Mucosa of stomach (tissue), 1 donor: ENCODE data around the gene LAYN.

Experiments used
- H3K27me3 ChIP-seq: one replicate; pipeline ENCODE4 v1.7.0; 2013; ENCODE audit warnings: mild to moderate bottlenecking, low read length; ENCODE audit not compliant: control insufficient read depth, insufficient read depth
- H3K36me3 ChIP-seq: one replicate; pipeline ENCODE4 v1.7.0; 2013; ENCODE audit warnings: low read length; ENCODE audit not compliant: control insufficient read depth, insufficient read depth
- H3K4me1 ChIP-seq: one replicate; pipeline ENCODE4 v1.7.0; 2013; ENCODE audit warnings: mild to moderate bottlenecking, low read length; ENCODE audit not compliant: control insufficient read depth, insufficient read depth
- H3K4me3 ChIP-seq: one replicate; pipeline ENCODE4 v1.7.0; 2013; ENCODE audit warnings: low read length
- H3K9ac ChIP-seq: one replicate; pipeline ENCODE4 v1.7.0; 2013; ENCODE audit warnings: mild to moderate bottlenecking, low read length, moderate library complexity
- H3K9me3 ChIP-seq: one replicate; pipeline ENCODE4 v1.7.0; 2013; ENCODE audit warnings: mild to moderate bottlenecking, low read length, moderate library complexity; ENCODE audit not compliant: control insufficient read depth
- donor health status: Pancreatic carcinoma.

Gene LAYN

GRCh38 chr11:111535281-111535680, 5.2 kb upstream of the LAYN start:
- H3K4me1 ChIP-seq, result peaks cover 8% of the 10 kb centered on the region
- H3K36me3 ChIP-seq, result no peaks in the 10 kb centered on the region
- no peak overlapping the region for H3K9ac ChIP-seq
- no peak overlapping the region for H3K4me3 ChIP-seq
- no peaks in the 10 kb centered on the region for H3K9me3 ChIP-seq
- H3K27me3 ChIP-seq, result peaks cover 20% of the 10 kb centered on the region

- H3K36me3 ChIP-seq, result no peaks in the 10 kb centered on the region
- peaks cover 34% of the 10 kb centered on the region for H3K27me3 ChIP-seq
- no peaks in the 10 kb centered on the region for H3K9me3 ChIP-seq
- peaks cover 17% of the 10 kb centered on the region for H3K4me1 ChIP-seq
- H3K9ac ChIP-seq, result no peak overlapping the region
- no peak overlapping the region for H3K4me3 ChIP-seq
Observed at GRCh38 chr11:111537336-111537860, 3.1 kb upstream of the LAYN start.

- Histone ChIP-seq H3K4me3 (no peak overlapping the region), H3K36me3 (no peaks in the 10 kb centered on the region), H3K4me1 (peaks cover 17% of the 10 kb centered on the region), H3K9me3 (no peaks in the 10 kb centered on the region), H3K27me3 (peaks cover 38% of the 10 kb centered on the region), H3K9ac (no peak overlapping the region)
Observed at GRCh38 chr11:111538407-111539114, 2.0 kb upstream of the LAYN start.

GRCh38 chr11:111539426-111540113, 950 bp upstream of the LAYN start:
- H3K4me3 ChIP-seq, result no peak overlapping the region
- H3K9me3 ChIP-seq, result no peaks in the 10 kb centered on the region
- H3K27me3 ChIP-seq, result peaks cover 41% of the 10 kb centered on the region
- H3K9ac ChIP-seq, result no peak overlapping the region
- H3K36me3 ChIP-seq, result no peaks in the 10 kb centered on the region
- H3K4me1 ChIP-seq, result peaks cover 17% of the 10 kb centered on the region

GRCh38 chr11:111540937-111541253, 375 bp downstream of the LAYN start:
- peak overlapping the region; percentile 23 for H3K9ac ChIP-seq
- peaks cover 41% of the 10 kb centered on the region for H3K27me3 ChIP-seq
- no peak overlapping the region for H3K4me3 ChIP-seq
- no peaks in the 10 kb centered on the region for H3K36me3 ChIP-seq
- H3K9me3 ChIP-seq, result no peaks in the 10 kb centered on the region
- peaks cover 17% of the 10 kb centered on the region for H3K4me1 ChIP-seq

GRCh38 chr11:111541254-111542061, 938 bp downstream of the LAYN start:
- Histone ChIP-seq H3K27me3 (peaks cover 41% of the 10 kb centered on the region), H3K4me1 (peaks cover 17% of the 10 kb centered on the region), H3K4me3 (no peak overlapping the region), H3K9ac (peak overlapping the region; percentile 23), H3K36me3 (no peaks in the 10 kb centered on the region), H3K9me3 (no peaks in the 10 kb centered on the region)

- peaks cover 17% of the 10 kb centered on the region for H3K4me1 ChIP-seq
- H3K9ac ChIP-seq, result no peak overlapping the region
- no peaks in the 10 kb centered on the region for H3K36me3 ChIP-seq
- no peaks in the 10 kb centered on the region for H3K9me3 ChIP-seq
- no peak overlapping the region for H3K4me3 ChIP-seq
- peaks cover 41% of the 10 kb centered on the region for H3K27me3 ChIP-seq
Observed at GRCh38 chr11:111542606-111543275, 2.2 kb downstream of the LAYN start.

GRCh38 chr11:111548525-111548924, 8.0 kb downstream of the LAYN start:
- H3K36me3 ChIP-seq, result no peaks in the 10 kb centered on the region
- no peak overlapping the region for H3K9ac ChIP-seq
- H3K9me3 ChIP-seq, result no peaks in the 10 kb centered on the region
- H3K27me3 ChIP-seq, result peaks cover 3% of the 10 kb centered on the region
- no peak overlapping the region for H3K4me3 ChIP-seq
- no peaks in the 10 kb centered on the region for H3K4me1 ChIP-seq

GRCh38 chr11:111549196-111549868, 8.8 kb downstream of the LAYN start:
- peaks cover 1% of the 10 kb centered on the region for H3K27me3 ChIP-seq
- H3K9ac ChIP-seq, result no peak overlapping the region
- H3K4me3 ChIP-seq, result no peak overlapping the region
- H3K4me1 ChIP-seq, result no peaks in the 10 kb centered on the region
- H3K9me3 ChIP-seq, result no peaks in the 10 kb centered on the region
- H3K36me3 ChIP-seq, result no peaks in the 10 kb centered on the region

GRCh38 chr11:111549869-111550203, 9.3 kb downstream of the LAYN start:
- H3K27me3 ChIP-seq, result no peaks in the 10 kb centered on the region
- no peaks in the 10 kb centered on the region for H3K36me3 ChIP-seq
- H3K4me3 ChIP-seq, result no peak overlapping the region
- H3K9ac ChIP-seq, result no peak overlapping the region
- H3K4me1 ChIP-seq, result no peaks in the 10 kb centered on the region
- no peaks in the 10 kb centered on the region for H3K9me3 ChIP-seq

- H3K9me3 ChIP-seq, result no peaks in the 10 kb centered on the region
- H3K36me3 ChIP-seq, result no peaks in the 10 kb centered on the region
- H3K4me1 ChIP-seq, result no peaks in the 10 kb centered on the region
- no peak overlapping the region for H3K9ac ChIP-seq
- no peaks in the 10 kb centered on the region for H3K27me3 ChIP-seq
- no peak overlapping the region for H3K4me3 ChIP-seq
Observed at GRCh38 chr11:111550258-111550657, 9.7 kb downstream of the LAYN start.
